HG03039 (cell line): ENCODE data around the gene APRT.

Experiments used
- ATAC-seq: cut with Tn5 transposase; IDR thresholded peaks from one replicate; pipeline ENCODE4 v1.9.1; 2021; ENCODE audit warnings: mild to moderate bottlenecking, moderate library complexity; ENCODE audit not compliant: unreplicated experiment

The APRT gene

GRCh38 chr16:88809068-88809675, 2.6 kb downstream of the APRT start:
- no peak for ATAC-seq

DNA sequence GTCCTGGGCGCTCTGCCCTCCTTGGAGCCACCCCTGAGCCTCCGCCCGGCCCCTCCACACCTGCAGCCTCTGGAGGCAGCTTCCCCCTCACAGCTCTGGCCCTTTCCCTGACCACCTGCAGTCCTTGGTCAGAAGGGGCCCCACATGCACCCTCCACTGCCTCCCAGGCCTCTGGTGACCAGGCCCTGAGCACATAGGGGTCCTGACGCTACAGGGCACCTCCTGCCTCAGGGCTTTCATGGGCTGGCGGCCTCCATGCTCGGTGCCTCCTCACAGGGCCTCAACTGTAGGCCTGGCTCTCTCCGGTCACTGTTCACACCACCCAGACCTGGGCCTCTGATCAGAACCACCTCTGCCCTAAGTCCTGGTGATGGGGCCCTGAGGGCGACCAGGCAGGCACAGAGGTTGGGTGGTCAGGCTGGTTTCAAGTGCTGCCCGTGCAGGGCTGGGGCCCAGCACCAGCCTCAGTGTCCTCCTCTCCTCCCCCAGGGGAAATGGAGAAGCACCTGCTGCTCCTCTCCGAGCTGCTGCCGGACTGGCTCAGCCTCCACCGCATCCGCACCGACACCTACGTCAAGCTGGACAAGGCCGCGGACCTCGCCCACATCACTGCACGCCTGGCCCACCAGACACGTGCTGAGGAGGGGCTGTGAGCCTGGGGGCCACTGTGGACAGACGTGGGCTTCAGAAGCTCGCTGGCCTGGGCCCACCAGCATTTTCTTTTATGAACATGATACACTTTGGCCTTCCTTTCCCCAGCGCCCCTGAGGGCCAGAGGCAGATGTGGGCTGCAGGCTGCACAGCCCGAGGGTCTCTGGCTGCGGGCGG, 3.9 kb downstream of the APRT start:
- ATAC-seq, result no peak

DNA sequence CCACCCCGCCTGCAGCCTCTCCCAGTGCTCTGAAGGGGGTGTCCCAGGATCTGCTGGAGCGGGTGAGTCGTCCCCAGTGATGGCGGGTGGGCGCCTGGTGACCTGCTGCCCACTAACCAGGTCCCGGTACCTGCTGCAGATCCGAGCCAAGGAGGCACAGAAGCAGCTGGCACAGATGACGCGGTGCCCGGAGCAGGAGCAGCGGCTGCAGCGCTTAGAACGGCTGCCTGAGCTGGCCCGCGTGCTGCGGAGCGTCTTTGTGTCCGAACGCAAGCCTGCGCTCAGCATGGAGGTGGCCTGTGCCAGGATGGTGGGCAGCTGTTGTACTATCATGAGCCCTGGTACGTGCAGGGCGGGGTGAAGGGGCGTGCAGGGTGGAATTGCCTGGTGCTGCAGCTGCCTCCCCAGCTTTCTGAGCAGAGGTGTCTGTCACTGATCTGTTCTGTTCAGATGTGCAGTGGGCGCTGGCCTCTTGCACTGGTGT, 4.5 kb downstream of the APRT start:
- no peak for ATAC-seq

DNA sequence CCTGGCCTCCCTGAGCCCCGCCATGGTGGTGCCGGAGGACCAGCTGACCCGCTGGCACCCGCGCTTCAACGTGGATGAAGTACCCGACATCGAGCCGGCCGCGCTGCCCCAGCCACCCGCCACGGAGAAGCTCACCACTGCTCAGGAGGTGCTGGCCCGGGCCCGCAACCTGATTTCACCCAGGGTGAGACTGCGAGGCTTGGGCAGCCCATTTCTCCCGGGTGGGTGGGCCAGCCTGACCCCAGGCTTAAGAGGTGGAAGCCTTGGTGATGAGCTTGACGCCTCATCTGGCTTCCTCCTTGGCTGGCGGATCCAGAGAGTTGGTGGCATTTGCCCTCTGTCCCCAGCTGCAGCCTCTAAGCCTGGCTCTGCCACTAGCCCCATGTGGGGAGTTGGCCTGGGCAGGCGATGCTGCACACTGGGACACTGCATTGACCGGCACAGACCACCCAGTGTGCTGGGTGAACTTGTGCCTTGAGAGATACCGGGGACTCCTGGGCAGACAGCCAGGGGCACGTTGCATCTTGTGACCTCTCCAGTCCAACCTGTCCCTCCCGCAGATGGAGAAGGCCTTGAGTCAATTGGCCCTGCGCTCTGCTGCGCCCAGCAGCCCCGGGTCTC, 5.1 kb downstream of the APRT start:
- no peak for ATAC-seq

DNA sequence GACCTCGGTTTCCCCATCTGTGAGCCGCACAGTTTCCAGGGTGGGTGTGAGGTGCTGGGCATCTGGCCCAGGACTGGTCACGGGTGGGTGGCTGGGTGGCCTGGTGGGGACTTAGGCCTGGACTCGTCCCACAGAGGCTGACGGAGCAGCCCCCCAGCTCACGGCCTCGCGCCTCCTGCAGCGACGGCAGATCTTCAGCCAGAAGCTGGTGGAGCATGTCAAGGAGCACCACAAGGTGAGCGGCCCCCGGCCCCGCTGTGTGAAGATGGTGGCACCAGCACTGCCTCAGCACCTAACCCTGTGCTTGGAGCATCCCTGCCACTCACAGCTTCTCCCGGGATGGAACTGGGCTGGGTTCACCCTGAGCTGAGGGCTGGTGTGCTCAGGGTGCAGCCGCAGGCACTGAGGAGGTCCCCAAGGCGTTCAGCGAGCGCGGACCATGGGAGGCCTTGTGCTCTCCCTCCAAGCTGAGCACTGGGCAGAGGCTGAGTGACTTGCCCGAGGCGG, 5.8 kb downstream of the APRT start:
- ATAC-seq, result no peak

DNA sequence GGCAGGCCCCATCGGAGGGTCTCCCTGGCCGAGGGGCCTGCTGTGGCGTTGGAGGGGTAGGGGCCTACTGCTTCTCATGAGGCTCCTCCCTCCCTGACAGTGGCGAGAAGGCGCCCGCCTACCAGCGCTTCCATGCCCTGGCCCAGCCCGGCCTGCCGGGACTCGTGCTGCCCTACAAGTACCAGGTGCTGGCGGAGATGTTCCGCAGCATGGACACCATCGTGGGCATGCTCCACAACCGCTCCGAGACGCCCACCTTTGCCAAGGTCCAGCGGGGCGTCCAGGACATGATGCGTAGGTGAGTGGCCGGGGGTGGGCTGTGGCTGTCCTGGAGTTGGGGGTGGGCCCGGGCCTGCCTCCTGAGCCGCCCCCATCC, 6.4 kb downstream of the APRT start:
- no peak for ATAC-seq

DNA sequence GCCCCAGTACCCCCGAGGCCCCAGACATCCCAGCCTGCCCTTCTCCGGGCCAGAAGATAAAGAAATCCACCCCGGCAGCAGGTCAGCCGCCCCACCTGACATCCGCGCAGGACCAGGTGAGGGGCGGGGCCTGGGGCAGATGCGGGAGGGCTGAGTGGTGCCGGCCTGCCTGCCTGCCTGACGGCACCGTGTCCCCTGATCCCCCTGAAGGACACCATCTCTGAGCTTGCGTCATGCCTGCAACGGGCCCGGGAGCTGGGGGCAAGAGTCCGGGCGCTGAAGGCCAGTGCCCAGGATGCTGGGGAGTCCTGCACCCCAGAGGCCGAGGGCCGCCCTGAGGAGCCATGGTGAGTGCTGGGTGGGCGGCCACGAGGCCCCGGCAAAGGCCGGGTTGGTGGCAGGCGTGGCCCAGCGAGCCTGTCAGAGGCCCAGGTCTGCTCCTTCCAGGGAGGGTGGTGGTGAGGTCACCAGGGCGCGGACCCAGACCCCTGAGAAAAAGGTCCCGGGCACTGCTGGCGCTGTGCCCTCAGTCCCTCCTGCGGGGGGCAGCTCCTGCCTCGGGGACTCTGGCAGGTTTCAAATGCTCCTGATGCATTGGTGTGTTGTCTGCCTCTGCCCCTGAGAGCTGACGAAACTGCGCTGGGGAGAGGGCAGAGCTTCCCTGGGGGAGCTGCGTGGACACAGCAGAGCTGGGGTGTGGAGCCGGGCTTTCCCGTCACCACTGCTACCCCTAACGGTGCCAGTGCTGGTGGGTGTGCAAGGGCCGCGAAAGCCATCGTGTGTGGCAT, 7.0 kb downstream of the APRT start:
- ATAC-seq, result no peak

DNA sequence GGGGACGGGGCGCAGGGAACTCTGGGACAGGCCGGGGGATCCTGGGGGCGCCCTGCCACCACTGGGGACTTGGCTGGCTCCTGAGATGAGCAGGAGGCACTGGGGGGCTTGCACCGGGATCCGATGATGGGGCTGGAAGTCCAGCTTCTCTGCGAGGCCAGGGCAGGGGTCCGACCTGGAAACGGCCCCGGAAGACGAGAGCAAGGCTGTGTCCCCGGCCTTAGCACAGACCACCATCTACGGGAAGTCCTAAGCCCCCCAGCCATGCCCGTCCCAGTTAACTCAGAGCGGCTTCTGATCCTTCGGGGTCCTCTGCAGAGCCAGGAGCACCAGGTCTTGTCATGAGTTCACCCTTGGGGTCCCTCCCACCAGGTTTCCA, 7.6 kb downstream of the APRT start:
- no peak for ATAC-seq

DNA sequence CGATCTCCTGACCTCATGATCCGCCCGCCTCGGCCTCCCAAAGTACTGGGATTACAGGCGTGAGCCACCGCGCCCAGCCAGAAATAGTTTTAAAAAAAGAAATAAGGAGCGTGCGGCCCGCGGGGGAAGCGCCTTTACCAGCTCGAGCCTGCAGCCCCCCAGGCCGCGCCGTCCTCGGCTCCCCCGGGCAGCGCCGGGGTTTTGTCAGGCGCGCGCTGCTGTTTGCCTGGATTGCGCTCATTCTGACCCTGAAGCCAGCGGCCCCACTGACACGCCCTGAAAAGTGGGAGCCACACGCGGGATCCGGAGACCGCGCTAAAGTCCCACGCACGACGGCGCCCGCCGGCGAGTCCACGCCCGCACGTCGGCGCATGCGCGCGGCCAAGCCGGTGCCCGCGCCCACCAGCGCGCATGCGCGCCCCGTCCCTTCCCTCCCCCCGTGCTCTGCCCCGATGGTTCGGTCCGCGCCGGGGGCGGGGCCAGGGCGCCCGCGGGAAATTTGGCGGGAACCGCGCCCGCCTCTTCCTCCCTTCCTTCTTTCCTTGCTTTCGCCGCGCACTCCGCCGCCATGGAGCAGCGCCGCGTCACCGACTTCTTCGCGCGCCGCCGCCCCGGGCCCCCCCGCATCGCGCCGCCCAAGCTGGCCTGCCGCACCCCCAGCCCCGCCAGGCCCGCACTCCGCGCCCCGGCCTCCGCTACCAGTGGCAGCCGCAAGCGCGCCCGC, 8.3 kb downstream of the APRT start, which contains the start of gene CDT1:
TSS of gene CDT1 (plus strand) at position 526 of the 724 bp plus-strand sequence. CDS start at position 569, 43 bp downstream.
- peak; percentile 54 for ATAC-seq

DNA sequence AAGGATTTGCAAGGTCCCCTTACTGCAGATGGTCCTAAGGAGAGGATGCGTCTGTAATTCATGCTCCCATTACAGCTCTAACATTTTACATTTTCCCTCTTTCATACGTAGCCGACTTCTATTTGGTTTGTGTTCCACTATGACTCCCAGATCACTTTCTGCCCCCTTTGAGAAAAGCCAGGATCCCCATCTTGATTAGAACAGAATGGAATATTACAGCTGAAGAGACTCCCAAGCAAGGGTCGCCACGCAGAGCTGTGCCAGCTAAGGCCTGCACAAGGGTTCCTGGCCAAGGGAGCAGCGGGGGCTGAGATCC, 11.5 kb downstream of the APRT start:
- ATAC-seq, result no peak

DNA sequence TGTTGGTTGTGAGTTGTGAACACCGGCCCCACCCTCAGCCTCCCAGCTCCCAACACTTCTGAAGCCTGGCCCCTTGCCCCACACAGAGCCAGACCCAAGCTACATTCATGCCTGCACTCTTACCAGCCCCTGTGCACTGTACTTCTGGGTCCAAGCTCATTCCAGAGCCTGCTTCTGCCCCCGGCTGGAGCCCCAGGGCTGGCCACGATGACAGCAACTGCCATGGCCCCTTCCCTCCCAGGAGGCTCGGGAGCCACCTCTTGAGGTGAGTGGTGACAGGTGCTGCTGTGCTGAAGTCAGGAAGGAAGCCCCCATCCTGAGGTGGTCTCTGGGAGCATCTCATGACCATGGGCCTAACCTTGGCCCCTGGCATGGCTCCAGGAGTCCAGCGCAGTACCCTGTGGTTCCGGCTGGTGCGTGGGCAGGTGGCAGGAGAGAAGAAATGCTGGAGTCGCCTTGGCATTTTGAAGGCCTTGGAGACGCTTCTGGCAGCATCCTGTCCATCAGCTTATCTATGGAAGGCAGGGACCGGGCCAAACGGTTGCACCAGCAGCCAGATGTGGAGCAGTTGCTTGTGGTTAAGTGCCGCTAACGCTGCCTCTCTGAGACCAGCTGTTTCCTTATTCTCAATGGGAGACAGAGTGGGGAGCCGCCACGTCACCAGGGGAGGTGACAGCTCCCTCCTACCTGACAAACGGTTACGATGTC, 12.0 kb downstream of the APRT start:
- ATAC-seq, result no peak

DNA sequence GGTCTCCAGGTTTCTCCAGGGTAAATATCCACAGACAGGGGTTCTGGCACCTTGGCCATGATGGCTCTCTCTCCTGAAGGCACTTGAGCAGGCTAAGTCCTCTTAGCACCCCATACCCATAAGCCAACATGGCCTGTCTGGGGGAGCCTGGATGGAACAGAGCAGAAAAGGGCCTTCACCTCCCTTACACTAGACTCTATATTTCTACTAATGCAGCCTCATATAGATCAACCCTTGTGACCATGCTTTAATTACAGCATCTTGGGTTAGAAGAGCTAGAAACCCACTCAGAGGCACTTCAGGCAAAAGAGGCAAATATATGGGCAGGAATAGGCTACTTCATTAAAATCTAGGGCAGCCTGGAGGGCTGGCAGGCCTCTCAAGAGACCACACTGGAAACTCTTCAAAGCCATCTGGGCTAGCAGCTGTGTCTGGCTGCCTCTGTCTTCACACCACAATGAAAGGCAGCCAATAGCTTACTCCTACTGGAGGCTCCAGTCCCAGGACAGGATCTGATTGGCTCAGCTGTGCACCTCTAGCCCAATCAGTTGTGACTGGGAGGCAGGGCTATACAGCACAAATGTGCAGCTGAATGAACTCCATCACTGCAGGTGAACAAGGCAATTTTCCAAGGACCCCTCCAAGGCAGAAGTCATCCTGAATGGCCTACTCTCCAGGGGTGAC, 12.8 kb downstream of the APRT start:
- ATAC-seq, result no peak

DNA sequence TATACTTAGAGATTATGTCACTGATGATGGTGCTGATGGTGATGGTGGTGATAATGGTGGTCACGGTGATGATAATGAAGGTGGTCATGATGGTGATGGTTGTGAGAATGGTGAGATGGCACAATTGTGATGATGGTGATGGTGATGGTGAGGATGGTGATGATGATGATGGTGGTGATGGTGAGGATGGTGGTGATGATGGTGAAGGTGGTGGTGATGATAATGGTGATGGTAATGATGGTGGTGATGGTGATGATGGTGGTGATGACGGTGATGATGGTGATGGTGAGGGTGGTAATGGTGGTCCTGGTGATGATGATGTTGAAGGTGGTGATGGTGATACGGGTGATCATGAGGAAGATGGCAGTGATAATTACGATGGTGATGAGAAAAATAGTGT, 13.7 kb downstream of the APRT start:
- no peak for ATAC-seq

GRCh38 chr16:88796278-88796677, 15.4 kb downstream of the APRT start:
- no peak for ATAC-seq

DNA sequence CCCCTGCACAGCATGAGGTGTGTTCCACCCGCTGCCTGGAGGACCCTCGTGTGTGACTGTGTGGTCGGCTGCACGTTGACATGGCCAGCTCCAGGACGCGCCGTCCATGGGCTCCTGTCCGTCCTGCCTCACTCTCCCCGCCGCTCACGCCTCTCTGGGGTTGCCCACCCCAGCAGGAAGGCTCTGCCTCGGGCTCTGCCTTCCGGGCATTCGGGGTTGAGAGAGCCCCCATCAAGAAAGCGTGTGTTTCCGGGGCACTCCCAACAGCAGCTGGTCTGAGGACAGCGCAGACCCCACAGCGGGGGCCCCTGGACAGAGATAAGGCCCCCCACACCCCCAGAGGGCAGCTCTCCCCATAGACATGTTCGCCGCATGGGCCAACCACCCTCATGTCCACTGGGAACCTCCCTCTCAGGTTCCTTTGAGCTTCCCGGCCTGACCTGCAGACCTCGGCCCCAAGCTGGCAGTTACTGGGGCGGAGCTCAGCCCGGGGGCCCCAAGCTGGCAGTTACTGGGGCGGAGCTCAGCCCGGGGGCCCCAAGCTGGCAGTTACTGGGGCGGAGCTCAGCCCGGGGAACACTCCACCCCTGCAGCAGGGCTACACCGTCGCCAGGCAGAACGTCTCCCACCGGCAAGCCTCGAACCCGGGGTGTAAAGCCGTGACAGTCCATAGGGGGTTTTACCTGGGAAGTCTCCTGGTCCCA, 18.3 kb downstream of the APRT start:
- no peak for ATAC-seq

GRCh38 chr16:88792668-88793250, 19.0 kb downstream of the APRT start:
- ATAC-seq, result no peak

DNA sequence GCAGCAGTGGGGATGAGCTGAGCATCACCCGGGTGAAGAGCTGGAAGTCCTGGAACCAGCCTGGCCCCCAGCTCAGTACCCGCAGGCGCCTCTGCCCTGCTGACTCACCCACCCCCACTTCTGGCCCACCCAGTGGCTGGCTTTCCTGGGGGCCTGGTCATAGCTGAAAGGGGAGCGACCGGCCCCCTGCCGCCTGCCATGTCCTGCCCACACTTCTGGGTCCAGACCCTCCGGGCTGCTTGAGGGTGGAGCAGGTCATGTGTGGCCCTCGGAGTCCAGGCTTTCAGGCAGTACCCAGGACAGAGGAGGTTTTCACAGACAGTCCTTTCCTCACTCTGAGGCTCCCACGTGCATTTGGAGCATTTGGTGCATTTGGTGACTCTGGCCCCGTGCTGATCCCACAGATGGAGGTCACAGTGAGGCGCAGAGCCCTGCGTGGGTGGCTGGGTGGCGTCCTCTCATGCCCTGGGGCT, 19.6 kb downstream of the APRT start:
- no peak for ATAC-seq
